HS-27A (cell line): ENCODE data around the gene SMURF2.

Experiments
- DNase-seq: peaks from one replicate; pipeline ENCODE4 v3.0.0-alpha.2; 2012; ENCODE audit warnings: low read depth, missing footprints

SMURF2 gene

GRCh38 chr17:64537488-64537887 lies 124.6 kb downstream of the SMURF2 start:
- DNase-seq, result no peak

DNA sequence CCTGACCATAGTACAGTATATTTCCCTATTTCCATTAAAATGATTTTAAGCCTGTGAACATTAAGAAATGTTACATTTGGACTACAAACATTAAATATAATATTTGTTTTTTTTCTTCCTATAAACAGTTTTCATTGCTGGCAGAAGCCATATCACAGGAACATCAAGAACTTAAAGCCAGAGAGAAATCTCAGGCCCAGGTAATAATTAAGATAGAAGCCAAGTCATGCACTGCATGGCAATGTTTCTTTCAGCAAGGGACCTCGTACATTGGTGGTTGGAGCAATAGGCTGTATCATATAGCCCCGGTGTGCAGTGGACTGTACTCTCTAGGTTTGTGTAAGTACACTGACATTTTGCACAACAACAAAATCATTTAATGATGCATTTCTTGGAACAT lies 125.2 kb downstream of the SMURF2 start:
- DNase-seq, result no peak

DNA sequence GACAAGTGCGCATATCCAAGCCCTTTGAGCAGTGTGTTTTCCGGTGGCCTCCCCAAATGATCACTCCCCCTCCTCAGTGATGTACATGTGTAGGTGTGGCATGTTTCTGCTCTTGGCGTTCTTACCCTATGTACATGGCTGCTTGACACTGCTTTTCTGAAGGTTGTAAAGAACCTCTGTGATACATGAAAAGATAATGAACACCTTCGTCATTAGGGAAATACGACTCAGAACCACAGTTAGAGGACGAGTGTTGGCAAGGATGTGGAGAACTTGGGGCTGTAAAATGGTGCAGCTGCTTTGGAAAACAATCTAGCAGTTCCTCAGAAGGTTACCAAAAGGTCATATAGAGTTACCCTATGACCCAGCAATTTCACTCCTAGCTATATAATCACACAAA lies 126.8 kb downstream of the SMURF2 start:
- DNase-seq, result no peak

DNA sequence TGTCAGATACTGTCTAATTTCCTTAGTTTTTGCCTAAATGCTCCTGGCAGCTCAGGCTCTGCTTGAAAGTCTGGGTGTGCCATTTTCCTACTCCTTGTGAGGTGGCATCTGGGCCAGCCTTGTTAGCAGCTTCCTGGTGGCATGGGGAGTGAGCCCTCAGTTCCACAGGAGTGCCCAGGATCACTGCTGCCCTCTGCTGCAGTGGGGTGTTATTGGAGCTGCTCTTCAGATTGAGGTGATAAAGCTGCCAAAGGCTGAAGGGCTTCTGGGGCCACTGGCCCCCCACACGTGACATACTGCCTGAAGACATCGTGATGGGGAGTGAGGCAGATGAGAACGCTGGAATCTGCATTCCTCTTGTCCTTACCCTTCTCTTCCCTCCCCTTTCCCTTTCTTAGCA lies 127.9 kb downstream of the SMURF2 start:
- DNase-seq, result no peak

DNA sequence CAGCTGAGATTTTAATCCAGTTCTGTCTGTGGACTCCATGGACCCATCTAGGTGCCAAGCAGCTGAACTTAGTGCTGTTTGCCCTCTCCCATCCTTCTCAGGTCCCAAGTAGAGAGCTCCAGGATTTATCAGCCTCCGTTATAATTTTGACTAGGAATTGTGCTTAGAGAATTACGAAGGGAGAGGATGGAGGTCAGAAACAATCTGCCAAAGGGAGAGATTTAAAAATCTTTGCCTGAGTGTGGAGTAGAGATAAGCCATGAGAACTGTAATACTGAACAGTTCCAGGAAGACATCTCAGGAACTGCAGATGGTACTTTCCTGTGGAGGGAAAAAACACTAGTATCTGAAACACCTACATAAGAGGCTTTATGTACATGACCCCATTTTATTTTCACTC lies 128.3 kb downstream of the SMURF2 start:
- DNase-seq, result no peak

DNA sequence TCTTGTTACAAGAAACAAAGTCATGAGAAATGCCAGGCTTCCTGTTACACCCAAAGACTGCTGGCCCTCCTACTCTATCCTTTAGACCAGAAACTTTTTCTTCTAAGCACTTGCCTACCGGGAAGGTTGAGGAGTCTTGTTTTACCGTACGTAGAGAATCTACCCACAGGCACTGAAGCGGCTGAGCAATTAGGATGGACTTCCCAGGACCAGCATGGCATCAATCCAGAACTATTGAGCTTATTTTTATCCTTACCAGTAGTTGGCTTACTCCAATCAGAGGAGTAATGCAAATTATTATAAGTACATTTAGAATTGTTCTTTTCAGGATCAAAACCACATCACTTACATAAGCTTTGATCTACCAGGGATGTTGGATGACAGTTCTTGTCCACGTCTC lies 129.7 kb downstream of the SMURF2 start:
- no peak for DNase-seq

- DNase-seq, result no peak
These were observed 130.1 kb downstream of the SMURF2 start for GRCh38 chr17:64531955-64532371.

DNA sequence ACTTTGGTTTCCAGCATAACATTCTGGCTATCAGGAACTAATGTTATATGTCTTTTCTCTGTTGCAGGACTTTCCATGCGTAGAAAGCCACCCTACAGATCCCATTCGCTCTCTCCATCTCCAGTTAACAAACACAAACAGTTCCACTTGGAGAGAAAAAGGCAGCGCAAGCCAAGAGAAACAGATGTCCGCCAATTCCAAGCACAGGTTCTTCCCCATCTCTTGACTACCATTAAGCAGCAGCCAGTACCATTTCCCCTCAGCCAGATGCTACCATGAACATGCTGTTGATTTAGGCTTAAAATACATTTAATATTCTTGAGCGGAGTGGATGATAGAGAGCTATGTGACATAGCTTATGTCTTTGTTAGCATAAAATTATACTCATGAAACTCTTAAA lies 132.9 kb downstream of the SMURF2 start:
- DNase-seq, result no peak

DNA sequence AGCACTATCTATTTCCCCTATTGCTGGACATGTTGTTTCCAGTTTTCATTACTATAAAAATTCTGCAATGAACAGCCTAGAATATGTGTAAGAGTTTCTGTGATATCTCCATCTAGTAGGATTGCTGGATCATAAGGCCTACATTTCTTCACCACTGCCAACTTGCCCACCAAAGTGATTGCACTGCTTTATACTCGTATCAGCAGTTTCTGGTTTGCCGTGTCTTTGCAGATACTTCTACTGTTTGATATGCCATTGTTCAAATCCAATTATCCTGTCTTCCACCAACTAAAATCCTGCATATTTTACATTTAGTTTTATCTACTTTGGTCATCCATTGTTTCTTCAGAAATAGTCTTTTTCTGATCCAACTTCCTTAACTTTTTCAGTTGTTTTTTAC lies 134.2 kb downstream of the SMURF2 start:
- DNase-seq, result no peak

DNA sequence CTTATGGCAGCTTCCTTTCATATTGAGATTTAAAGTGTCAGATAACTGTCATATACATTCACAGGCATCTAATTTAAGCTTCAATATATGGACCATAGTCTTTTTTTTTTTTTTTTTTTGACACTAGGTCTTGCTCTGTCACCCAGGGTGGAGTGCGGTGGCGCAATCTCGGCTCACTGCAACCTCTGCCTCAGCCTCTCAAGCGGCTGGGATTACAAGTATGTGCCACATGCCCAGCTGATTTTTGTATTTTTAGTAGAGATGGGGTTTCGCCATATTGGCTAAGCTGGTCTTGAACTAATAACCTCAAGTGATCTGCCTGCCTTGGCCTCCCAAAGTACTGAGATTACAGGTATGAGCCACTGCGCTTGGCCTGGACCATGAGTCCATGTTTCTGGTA lies 141.7 kb downstream of the SMURF2 start:
- no peak for DNase-seq

DNA sequence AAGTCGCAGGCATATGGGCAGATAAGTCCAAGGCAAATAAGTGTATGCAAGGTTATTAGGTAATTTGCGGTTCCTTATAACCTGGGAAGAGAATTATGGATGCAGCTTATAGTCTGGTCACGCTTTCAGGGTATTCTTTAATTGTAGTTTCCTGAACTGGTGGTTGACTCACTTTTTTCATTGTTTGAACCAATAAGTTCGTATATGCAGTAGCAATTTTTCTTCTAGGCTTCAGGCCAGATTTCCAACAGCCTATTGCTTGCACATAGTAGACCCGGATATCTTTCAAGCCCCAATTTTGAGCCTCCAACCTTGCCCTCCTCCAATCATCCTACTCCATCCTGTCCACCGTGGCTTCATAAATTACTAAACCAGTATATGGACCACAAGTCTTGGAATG lies 142.5 kb downstream of the SMURF2 start:
- DNase-seq, result no peak

GRCh38 chr17:64515829-64516228 lies 146.3 kb downstream of the SMURF2 start:
- no peak for DNase-seq

DNA sequence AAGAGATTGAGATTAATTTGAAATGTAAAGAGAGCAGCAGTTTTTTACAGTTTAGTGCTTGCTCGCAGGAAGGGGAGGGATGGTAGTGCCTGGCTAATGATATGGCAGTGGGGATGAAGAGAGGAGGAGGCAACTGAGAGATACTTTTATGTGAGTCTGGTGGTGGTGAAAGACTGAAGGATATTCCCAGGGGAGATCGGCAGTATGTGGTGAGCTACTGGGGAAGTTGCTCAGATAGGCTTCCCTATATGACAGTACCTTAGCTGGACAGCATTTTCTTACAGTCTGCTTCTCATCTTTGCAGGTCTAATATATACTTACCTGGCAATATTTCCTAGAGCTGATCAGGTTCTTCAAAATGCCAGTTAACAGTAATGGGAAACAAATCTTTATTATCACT lies 146.7 kb downstream of the SMURF2 start:
- no peak for DNase-seq

DNA sequence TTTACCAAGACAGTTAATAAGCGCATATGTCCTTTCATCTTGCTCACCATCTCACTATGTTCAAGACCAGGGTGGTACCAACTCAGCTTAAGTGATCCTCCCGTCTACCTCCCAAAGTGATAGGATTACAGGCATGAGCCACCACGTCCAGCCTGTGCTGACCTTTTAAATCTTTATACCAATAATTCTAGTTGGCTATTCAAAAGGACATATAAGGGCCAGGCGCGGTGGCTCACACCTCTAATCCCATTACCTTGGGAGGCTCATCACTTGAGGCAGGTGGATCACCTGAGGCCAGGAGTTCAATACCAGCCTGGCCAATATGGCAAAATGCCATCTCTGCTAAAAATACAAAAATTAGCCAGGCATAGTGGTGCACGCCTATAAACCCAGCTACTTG lies 152.9 kb downstream of the SMURF2 start:
- no peak for DNase-seq

- no peak for DNase-seq
These were observed 153.4 kb downstream of the SMURF2 start for GRCh38 chr17:64508683-64509082.

- DNase-seq, result no peak
These were observed 154.7 kb downstream of the SMURF2 start for GRCh38 chr17:64507413-64507782.

DNA sequence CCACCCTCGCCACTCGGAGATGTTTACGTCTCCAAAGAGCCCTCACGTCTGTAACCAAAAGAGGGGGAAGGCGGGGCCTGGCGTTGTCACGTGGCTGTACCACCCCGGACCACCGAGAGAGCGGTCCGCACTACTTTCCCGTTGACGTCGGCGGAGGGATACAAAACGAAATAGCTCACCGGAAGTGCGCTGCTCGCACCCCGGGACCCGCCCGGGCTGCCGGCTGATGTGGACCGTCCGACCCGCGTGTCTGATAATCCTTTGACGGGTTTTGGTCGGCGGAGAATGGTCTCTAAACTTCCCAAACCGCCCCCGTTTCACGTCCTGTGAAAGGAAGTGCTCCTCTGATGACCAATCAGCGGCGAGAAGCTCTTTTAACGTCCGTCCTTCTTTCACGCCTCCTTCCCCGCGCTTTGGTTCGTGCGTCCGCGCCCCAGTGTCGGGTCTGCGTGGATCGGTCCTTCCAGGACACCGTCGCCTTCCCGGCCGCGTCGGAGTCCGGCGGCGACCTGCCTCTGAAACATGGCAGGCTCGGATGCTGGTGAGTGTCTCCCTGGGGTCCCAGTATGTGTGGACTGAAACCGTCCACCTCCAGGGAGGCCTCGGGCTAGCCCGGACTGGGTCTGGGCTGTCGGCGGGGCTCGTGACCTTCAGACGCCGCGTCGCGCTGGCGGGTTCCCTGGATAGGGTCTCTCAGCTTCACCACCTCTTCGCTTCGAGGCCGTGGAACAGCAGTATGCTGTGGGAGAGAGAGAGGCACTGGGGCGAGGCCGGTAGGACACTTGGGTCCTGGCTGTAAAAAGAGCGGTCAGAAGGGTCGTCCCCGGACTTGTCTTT lies 155.3 kb downstream of the SMURF2 start, which contains the start of gene CEP95:
CEP95 (plus strand) TSS at position 402 of the 837 bp plus-strand sequence; CDS start at position 523, 121 bp downstream.
- DNase-seq, result peak; percentile 83

DNA sequence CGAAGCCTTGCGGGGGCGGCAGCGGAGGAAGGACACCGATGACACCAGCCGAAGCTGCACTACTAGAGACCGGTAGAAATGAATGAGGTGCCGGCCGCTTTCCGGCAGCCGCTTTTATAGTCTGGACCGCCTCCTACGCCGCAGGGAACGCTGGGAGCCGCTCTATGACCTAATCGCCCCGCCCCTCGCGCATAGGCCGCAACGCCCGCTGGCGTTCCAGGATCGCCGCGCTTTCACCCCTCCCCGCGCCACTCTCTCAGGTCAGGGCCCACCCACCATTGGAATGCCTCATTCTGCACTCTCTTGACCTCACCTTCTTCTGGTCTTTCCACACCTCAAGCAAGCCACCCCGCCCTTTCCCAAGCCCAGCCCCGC lies 155.9 kb downstream of the SMURF2 start, which contains the start of gene DDX5:
DDX5 (minus strand) TSS at position 89 of the 375 bp plus-strand sequence. CDS start 170 bp downstream, outside the sequence.
- peak; percentile 80 for DNase-seq

- DNase-seq, result no peak
These were observed 156.5 kb downstream of the SMURF2 start for GRCh38 chr17:64505340-64506200.

DNA sequence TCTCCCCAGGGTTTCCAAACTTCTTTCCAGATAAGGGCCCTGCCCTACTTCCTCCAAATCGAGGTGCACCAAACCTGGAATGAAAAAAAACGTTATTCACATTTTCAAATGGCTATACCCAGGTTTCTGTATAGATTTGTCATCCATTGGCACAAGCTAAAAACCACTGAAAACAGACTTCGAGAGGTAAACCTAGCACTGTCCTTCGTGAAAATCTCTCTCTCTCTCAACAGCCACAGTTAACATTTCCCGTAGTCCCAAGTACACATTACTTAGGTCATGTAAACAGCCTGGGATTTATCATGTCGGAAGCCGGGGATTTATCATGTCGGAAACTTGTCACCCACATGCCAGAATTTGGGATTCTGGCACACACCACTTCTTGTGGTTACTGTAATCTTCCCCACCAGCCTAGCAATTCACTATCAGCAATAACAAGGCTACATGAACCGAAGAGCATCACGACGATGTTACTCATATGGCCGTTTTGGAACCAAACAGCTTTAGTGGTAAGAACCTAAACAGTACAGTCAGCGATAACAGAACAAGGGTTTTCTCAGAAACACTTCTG lies 157.3 kb downstream of the SMURF2 start:
- no peak for DNase-seq

- DNase-seq, result no peak
These were observed 158.0 kb downstream of the SMURF2 start for GRCh38 chr17:64503821-64504768.

- DNase-seq, result no peak
These were observed 158.8 kb downstream of the SMURF2 start for GRCh38 chr17:64503341-64503740.
